HuH-7.5 (cell line): ENCODE results near the gene CCRL2.
"Not testable (repeated sequence)": the region's sequence is repeated elsewhere in the genome, so short reads cannot be mapped to it uniquely, and the experiment has no call there.

Source experiments
- DNase-seq: peaks from one replicate; pipeline ENCODE4 v3.0.0; 2011; ENCODE audit warnings: low spot score

CCRL2 gene

DNA sequence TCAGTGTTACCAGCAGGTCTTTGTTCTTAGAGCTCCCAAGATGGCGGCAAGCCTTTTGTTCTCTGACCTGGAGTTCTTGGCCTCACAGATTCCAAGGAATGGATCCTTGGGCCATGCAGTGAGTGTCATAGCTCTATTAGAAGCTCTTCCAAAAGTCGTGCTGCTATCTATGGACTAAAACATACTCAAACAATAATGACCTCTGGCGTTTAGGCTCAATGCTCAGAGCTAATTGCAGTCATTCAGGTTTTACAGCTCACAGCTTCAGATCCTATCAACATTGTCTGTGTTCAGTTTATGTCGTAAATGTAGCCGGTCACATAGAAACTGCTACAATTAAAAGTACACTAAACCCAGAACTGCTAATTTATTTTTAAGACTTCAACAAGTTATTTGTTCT, 22.2 kb downstream of the CCRL2 start:
- no peak for DNase-seq

- DNase-seq, result no peak
Measured at GRCh38 chr3:46429671-46430070, 22.6 kb downstream of the CCRL2 start.

GRCh38 chr3:46430879-46431278, 23.8 kb downstream of the CCRL2 start:
- not testable (repeated sequence) for DNase-seq

DNA sequence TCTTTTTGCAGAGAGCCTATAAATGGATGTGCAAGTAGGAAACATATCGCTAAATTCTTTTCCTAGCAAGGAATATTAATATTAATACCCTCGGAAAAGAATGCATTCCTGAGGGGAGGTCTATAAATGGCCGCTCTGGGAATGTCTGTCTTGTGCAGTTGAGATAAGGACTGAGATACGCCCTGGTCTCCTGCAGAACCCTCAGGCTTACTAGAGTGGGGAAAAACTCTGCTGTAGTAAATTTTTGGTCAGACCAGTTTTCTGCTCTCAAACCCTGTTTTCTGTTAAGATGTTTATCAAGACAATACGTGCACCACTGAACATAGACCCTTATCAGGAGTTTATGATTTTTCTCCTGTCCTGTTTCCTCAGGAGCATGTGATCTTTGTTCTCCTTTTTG, 24.8 kb downstream of the CCRL2 start:
- not testable (repeated sequence) for DNase-seq

DNA sequence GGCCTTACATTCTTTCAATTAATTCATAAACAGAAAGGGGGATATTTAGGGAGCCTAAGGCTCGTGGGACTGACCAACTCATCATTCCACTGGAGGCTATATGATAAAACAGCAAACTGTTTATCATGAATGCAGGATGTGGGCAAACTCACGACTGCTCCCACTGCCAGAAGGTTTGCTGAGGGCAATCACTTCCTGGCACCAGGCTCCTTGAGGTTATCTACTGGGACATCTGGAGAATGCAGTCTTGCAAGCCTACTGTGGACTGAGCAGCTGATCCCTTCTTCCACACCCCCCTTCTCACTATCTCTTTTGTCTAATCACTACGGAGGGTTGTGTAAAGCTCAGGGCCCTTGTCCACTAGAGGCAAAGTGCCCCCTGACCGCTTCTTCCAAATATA, 26.1 kb downstream of the CCRL2 start:
- DNase-seq, result not testable (repeated sequence)

GRCh38 chr3:46433841-46434240, 26.8 kb downstream of the CCRL2 start:
- no peak for DNase-seq

GRCh38 chr3:46435081-46435726, 28.1 kb downstream of the CCRL2 start:
- no peak for DNase-seq

DNA sequence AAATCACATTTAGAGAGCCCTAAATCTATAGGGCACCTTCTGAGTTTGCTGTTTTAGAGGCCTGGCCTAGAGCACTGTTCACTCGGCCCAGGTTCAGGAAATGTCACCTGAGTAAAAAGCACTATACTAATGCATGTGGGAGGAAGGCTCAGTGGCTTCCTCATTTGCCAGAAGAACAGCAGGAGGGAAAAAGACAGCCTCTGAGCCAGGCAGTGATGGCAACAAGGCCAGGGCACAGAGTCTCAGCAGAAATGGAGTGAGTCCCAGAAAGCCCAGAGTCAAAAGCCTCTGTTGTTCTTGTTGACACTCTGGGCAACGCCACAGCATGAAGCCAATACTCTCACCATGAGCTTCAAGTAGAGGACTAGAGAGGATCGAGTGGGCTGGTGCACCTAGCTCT, 31.8 kb downstream of the CCRL2 start:
- no peak for DNase-seq

GRCh38 chr3:46440531-46441294, 33.7 kb downstream of the CCRL2 start:
- DNase-seq, result no peak

- DNase-seq, result peak; percentile 55
Measured at GRCh38 chr3:46442576-46443530, 35.8 kb downstream of the CCRL2 start.

- DNase-seq, result no peak
Measured at GRCh38 chr3:46447228-46447985, 40.3 kb downstream of the CCRL2 start.

DNA sequence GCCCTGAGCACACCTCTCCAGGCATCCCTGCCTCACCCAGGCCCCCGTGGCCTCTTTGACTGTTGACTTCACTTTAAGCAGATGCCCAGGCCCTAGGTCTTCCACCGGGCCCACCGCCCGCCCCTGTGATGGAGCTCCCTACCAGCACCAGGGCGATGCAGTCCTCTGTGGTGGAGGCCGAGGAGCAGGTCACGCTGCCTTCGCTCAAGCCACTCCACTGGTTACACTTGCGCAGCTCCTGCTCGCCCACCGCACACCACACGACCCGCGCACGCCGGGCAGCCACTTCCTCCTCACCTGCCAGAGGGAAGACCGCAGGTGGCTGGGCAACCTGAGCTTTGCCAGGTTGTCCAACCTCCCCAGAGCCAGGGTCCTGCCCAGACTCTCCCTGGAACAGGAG, 41.7 kb downstream of the CCRL2 start:
- DNase-seq, result no peak

- DNase-seq, result peak; percentile 68
Measured at GRCh38 chr3:46449755-46450552, 42.9 kb downstream of the CCRL2 start.

- no peak for DNase-seq
Measured at GRCh38 chr3:46453526-46454208, 46.6 kb downstream of the CCRL2 start.

GRCh38 chr3:46454209-46454595, 47.1 kb downstream of the CCRL2 start:
- no peak for DNase-seq

GRCh38 chr3:46454606-46455005, 47.5 kb downstream of the CCRL2 start:
- DNase-seq, result no peak

GRCh38 chr3:46455231-46456115, 48.4 kb downstream of the CCRL2 start:
- no peak for DNase-seq

- DNase-seq, result no peak
Measured at GRCh38 chr3:46456118-46456517, 49.1 kb downstream of the CCRL2 start.
